ENCODE measurements around the gene LIN7C. TPM values are rescaled to one million over a fixed set of nuclear protein-coding genes. Genes with fewer than 3 reads are reported as not detected.
A peak's percentile ranks its signal among the peaks of the same experiment; 100 is the strongest.

The LIN7C gene
- total and polyA plus RNA-seq, 2 of the 13 experiments (the other 11 are each of a cell fraction or from before 2014, with no cell fraction given): 14.8 to 37.2 TPM

- TF ChIP-seq GABPB1 (CRISPR knock-in tag; IDR thresholded peaks at IDR 0.05): no peak
- no peak for TF ChIP-seq DR1 (CRISPR knock-in tag; IDR thresholded peaks at IDR 0.05)
- TF ChIP-seq SSRP1 (CRISPR knock-in tag; IDR thresholded peaks at IDR 0.05): 0 out of 2 replicates have a peak, but pooled peaks have one; percentile 55
- 0 out of 2 replicates have a peak, but pooled peaks have one; percentile 32 for TF ChIP-seq SIN3A (IDR thresholded peaks at IDR 0.05; ENCODE audit: borderline replicate concordance, low read depth, low read length)
- no peak for TF ChIP-seq POLR2AphosphoS5 (IDR thresholded peaks at IDR 0.05; ENCODE audit: low read depth, low read length)
- TF ChIP-seq CEBPG (CRISPR knock-in tag; IDR thresholded peaks at IDR 0.05): 0 out of 2 replicates have a peak, but pooled peaks have one; percentile 2
- TF ChIP-seq ZFP36L2 (CRISPR knock-in tag; IDR thresholded peaks at IDR 0.05): no peak
- no peak for TF ChIP-seq CERS6 (CRISPR knock-in tag; IDR thresholded peaks at IDR 0.05)
- 0 out of 2 replicates have a peak, but pooled peaks have one; percentile 22 for TF ChIP-seq NFIC (IDR thresholded peaks at IDR 0.05; ENCODE audit: low read length)
- no peak for TF ChIP-seq ZNF615 (CRISPR knock-in tag; IDR thresholded peaks at IDR 0.05; ENCODE audit: borderline replicate concordance)
- TF ChIP-seq, protein P1, sequence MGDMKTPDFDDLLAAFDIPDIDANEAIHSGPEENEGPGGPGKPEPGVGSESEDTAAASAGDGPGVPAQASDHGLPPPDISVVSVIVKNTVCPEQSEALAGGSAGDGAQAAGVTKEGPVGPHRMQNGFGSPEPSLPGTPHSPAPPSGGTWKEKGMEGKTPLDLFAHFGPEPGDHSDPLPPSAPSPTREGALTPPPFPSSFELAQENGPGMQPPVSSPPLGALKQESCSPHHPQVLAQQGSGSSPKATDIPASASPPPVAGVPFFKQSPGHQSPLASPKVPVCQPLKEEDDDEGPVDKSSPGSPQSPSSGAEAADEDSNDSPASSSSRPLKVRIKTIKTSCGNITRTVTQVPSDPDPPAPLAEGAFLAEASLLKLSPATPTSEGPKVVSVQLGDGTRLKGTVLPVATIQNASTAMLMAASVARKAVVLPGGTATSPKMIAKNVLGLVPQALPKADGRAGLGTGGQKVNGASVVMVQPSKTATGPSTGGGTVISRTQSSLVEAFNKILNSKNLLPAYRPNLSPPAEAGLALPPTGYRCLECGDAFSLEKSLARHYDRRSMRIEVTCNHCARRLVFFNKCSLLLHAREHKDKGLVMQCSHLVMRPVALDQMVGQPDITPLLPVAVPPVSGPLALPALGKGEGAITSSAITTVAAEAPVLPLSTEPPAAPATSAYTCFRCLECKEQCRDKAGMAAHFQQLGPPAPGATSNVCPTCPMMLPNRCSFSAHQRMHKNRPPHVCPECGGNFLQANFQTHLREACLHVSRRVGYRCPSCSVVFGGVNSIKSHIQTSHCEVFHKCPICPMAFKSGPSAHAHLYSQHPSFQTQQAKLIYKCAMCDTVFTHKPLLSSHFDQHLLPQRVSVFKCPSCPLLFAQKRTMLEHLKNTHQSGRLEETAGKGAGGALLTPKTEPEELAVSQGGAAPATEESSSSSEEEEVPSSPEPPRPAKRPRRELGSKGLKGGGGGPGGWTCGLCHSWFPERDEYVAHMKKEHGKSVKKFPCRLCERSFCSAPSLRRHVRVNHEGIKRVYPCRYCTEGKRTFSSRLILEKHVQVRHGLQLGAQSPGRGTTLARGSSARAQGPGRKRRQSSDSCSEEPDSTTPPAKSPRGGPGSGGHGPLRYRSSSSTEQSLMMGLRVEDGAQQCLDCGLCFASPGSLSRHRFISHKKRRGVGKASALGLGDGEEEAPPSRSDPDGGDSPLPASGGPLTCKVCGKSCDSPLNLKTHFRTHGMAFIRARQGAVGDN (CRISPR knock-in tag; IDR thresholded peaks at IDR 0.05): no peak
- TF ChIP-seq ZSCAN21 (CRISPR knock-in tag; IDR thresholded peaks at IDR 0.05; ENCODE audit: borderline replicate concordance): no peak
- TF ChIP-seq TGIF2 (CRISPR knock-in tag; IDR thresholded peaks at IDR 0.05): 0 out of 2 replicates have a peak, but pooled peaks have one; percentile 37
- TF ChIP-seq TEAD3 (CRISPR knock-in tag; optimal IDR thresholded peaks at IDR 0.05; ENCODE audit: borderline replicate concordance): peak; percentile 26
- TF ChIP-seq ZNF260 (CRISPR knock-in tag; IDR thresholded peaks at IDR 0.05; ENCODE audit: borderline replicate concordance, low read depth): no peak
- TF ChIP-seq FOXP1 (IDR thresholded peaks at IDR 0.05): no peak
- no peak for TF ChIP-seq FOXP1 (CRISPR knock-in tag; IDR thresholded peaks at IDR 0.05)
- no peak for TF ChIP-seq TP53 (CRISPR knock-in tag; conservative IDR thresholded peaks at IDR 0.05)
- TF ChIP-seq KAT7 (CRISPR knock-in tag; IDR thresholded peaks at IDR 0.05; ENCODE audit: borderline replicate concordance): peak; percentile 23; the same call in 1 of the 2 replicates
- no peak for TF ChIP-seq PREB (CRISPR knock-in tag; IDR thresholded peaks at IDR 0.05)
- TF ChIP-seq ZFP1 (CRISPR knock-in tag; IDR thresholded peaks at IDR 0.05): no peak
- TF ChIP-seq CREM (IDR thresholded peaks at IDR 0.05): no peak
- no peak for TF ChIP-seq CREM (CRISPR knock-in tag; IDR thresholded peaks at IDR 0.05)
- 0 out of 2 replicates have a peak, but pooled peaks have one; percentile 10 for TF ChIP-seq MED1 (CRISPR knock-in tag; IDR thresholded peaks at IDR 0.05)
- no peak for TF ChIP-seq SMARCE1 (IDR thresholded peaks at IDR 0.05; ENCODE audit: borderline replicate concordance)
- TF ChIP-seq FOSL2 (CRISPR knock-in tag; IDR thresholded peaks at IDR 0.05): 0 out of 2 replicates have a peak, but pooled peaks have one; percentile 34
- TF ChIP-seq RFXAP (CRISPR knock-in tag; IDR thresholded peaks at IDR 0.05; ENCODE audit: borderline replicate concordance): no peak
- no peak for TF ChIP-seq ZBTB42 (CRISPR knock-in tag; IDR thresholded peaks at IDR 0.05)
Observed at GRCh38 chr11:27468209-27468994, 38.2 kb downstream of the LIN7C start (continued).
